ENCODE results near the gene ZNF277.

- TF ChIP-seq CTCF (IDR thresholded peaks at IDR 0.05) (no peak), POLR2A (IDR thresholded peaks at IDR 0.05) (no peak)
These were observed 45.7 kb upstream of the ZNF277 start for GRCh38 chr7:112160771-112161150.
